ENCODE measurements around the gene TMEM18.

GRCh38 chr2:627340-627709, 49.9 kb downstream of the TMEM18 start:
- TF ChIP-seq CTCF (IDR thresholded peaks at IDR 0.05) (no peak), POLR2A (IDR thresholded peaks at IDR 0.05) (no peak)
